Measurements from ENCODE around the gene CBFA2T3.

DNA sequence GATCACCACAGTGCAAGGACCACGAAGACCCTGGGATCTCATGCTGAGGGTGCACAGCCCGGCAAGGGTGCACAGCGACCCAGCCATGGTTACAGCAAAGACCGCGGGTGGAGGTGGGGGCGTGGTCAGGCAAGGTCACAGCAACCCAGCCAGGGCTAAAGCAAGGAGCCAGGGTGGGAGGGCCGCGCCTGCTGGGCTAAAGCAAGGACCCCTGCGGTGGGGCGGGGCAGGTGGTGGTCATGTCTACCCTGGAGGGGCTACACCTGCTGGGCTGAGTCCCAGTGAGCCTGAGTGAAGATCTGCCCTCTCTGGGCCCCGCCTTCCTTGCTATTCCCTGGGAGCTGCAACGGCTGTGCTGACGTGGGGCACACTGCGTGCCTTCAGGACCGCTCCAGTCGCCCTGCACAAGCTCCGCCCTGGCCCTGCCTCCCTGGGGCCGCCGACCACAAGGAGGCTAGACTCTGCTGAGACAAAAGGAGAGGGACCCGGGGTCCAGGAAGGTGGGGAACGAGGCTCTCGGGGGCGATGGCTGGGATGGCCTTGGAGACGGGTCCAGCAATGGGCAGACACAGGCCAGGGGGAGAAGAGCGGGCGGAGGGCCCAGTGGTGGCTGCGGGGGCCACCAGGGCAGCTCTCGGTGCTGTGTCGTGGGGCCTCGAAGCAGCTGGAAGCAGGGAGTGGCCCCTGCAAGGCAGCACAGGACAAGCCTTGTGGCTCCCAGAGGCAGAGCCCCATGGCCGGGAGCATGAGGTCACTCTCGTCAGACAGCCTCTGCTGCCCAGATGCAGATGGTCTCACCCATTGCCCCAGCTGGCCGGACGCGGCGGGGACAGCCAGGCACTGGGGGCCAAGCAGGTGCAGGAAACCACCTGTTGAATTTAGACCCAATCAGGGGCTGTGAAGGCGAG, 52.8 kb downstream of the CBFA2T3 start:
- TF ChIP-seq, protein P1, sequence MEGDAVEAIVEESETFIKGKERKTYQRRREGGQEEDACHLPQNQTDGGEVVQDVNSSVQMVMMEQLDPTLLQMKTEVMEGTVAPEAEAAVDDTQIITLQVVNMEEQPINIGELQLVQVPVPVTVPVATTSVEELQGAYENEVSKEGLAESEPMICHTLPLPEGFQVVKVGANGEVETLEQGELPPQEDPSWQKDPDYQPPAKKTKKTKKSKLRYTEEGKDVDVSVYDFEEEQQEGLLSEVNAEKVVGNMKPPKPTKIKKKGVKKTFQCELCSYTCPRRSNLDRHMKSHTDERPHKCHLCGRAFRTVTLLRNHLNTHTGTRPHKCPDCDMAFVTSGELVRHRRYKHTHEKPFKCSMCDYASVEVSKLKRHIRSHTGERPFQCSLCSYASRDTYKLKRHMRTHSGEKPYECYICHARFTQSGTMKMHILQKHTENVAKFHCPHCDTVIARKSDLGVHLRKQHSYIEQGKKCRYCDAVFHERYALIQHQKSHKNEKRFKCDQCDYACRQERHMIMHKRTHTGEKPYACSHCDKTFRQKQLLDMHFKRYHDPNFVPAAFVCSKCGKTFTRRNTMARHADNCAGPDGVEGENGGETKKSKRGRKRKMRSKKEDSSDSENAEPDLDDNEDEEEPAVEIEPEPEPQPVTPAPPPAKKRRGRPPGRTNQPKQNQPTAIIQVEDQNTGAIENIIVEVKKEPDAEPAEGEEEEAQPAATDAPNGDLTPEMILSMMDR (IDR thresholded peaks at IDR 0.05 in 4 of 5, conservative IDR thresholded peaks at IDR 0.05 in 1 of 5) = no peak
- TF ChIP-seq POLR2A (IDR thresholded peaks at IDR 0.05) = no peak
